Skin epidermis (tissue), 12 donors: ENCODE data around the gene ACP7.

Experiments used
- H3K27ac ChIP-seq, 21 experiments: fragments of 200-600 bp; sonication (generic) in 11 of 21; one replicate each; pipeline ENCODE4 v1.5.0; 2020; ENCODE audit warnings: mild to moderate bottlenecking in 3 of 21, inconsistent platforms in 2 of 21, moderate library complexity in 2 of 21
- H3K4me3 ChIP-seq, 7 experiments: fragments of 200-600 bp; sonication (generic) in 2 of 7; one replicate each; pipeline ENCODE4 v1.5.0; 2020; ENCODE audit warnings: inconsistent platforms in 2 of 7, mild to moderate bottlenecking in 2 of 7, moderate library complexity in 1 of 7

The ACP7 gene

DNA sequence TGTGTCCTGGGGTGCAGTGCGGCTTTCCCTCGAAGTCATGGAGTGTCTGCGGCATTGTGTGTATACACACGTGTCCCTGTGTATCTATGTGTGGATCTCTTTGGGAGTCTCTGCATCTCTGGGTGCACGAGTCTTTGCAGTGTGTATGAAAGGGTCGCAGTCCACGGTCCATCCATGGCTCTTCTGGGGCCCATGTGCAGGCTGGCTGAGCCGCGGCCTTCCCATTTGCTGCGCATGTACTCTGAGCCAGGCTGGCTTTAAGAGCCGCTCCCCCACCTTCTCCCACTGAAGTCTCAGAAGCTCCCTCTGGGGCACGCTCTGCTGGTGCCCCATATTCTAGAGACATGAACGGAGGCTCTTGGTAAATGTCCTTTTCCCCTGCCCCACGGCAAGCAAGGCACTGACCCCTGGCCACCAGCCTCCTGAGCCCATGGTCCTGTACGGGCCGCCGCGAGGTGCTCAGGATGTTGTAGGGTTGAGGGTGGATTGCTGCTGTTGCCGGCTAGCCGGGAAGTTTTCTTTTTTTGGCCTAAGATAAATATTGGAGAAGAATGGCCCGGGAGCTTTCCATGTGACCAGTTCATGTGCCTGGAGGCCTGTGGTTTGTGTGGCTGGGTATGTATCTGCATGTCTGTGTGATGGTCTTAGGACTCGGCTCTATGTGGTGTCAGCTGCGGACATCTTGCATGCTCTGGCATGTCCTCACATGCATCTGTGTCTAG lies 73.3 kb downstream of the ACP7 start:
- Histone ChIP-seq H3K27ac (peak overlapping the region in 5 of 21 experiments; percentile 16 to 73 (median 54)), H3K4me3 (peak overlapping the region in 1 of 7 experiments; percentile 25)

- Histone ChIP-seq H3K4me3 (no peak overlapping the region), H3K27ac (peak overlapping the region in 1 of 21 experiments; percentile 13)
Observed at GRCh38 chr19:39157997-39158389, 73.8 kb downstream of the ACP7 start.

- Histone ChIP-seq H3K4me3 (no peak overlapping the region), H3K27ac (peak overlapping the region in 1 of 21 experiments; percentile 13)
Observed at GRCh38 chr19:39158646-39159260, 74.6 kb downstream of the ACP7 start.

- no peak overlapping the region for H3K4me3 ChIP-seq
- H3K27ac ChIP-seq = peak overlapping the region in 19 of 21 experiments; percentile 17 to 84 (median 70)
Observed at GRCh38 chr19:39160523-39160861, 76.3 kb downstream of the ACP7 start.
